T-cell (primary cell): ENCODE data around the gene HIPK2. TPM values are rescaled to one million over a fixed set of nuclear protein-coding genes. Genes with fewer than 3 reads are reported as not detected.

Experiments used
- ATAC-seq, 4 experiments: fragments of 200-7000 bp in 3 of 4; fragments of 150-1000 bp in 1 of 4; cut with Tn5 transposase; replicated peaks in 1 of 4; 1 replicate in 3 of 4; 2 replicates in 1 of 4; pipeline ENCODE4 v1.10.0; 2021; ENCODE audit warnings: moderate library complexity in 3 of 4, mild to moderate bottlenecking in 2 of 4, moderate number of reproducible peaks in 1 of 4
- CTCF ChIA-PET, 2 donors: fragments of 300-600 bp; sonication (Branson Sonifier 250); formaldehyde crosslinking; loops; one replicate each; lab custom pipeline; 2022; ENCODE audit warnings: antibody characterized with exemption in 2 of 2; lab: Charles Lee
- POLR2A ChIA-PET, 2 donors: fragments of 300-600 bp; sonication (Branson Sonifier 250); formaldehyde crosslinking; loops; one replicate each; lab custom pipeline; 2022; ENCODE audit warnings: antibody characterized with exemption in 2 of 2; lab: Charles Lee
- DNase-seq, 35 experiments: peaks; one replicate each; pipeline versions ENCODE4 v3.0.0 to v3.0.0-alpha.2; 2013 to 2023
- H3K27ac ChIP-seq: one replicate; pipeline ENCODE4 v1.5.1; 2013; ENCODE audit warnings: low read length
- H3K27me3 ChIP-seq, 2 experiments: replicated peaks in 1 of 2; 1 replicate in 1 of 2; 2 replicates in 1 of 2; pipeline versions ENCODE4 v1.6.1 to v1.7.0; 2013; ENCODE audit warnings: low read length in 1 of 2, mixed read lengths in 1 of 2; ENCODE audit not compliant: control insufficient read depth in 2 of 2, insufficient read depth in 2 of 2; ENCODE audit errors: extremely low read depth in 1 of 2
- H3K36me3 ChIP-seq, 2 donors: 1 replicate in 1 of 2; 2 replicates in 1 of 2; pipeline versions ENCODE4 v1.6.1 to v1.7.0; 2013; ENCODE audit warnings: low read length in 1 of 2; ENCODE audit not compliant: control insufficient read depth in 2 of 2, insufficient read depth in 1 of 2; ENCODE audit errors: extremely low read depth in 1 of 2
- H3K4me1 ChIP-seq, 2 experiments: 1 replicate in 1 of 2; 2 replicates in 1 of 2; pipeline versions ENCODE4 v1.6.1 to v1.7.0; 2013; ENCODE audit warnings: low read length in 2 of 2, mixed read lengths in 1 of 2; ENCODE audit not compliant: insufficient read depth in 2 of 2, control insufficient read depth in 1 of 2; ENCODE audit errors: extremely low read depth in 1 of 2
- H3K4me3 ChIP-seq, 2 donors: 1 replicate in 1 of 2; 2 replicates in 1 of 2; pipeline versions ENCODE4 v1.5.1 to v1.7.0; 2013; ENCODE audit warnings: mild to moderate bottlenecking in 2 of 2, low read length in 1 of 2, moderate library complexity in 1 of 2; ENCODE audit not compliant: control insufficient read depth in 1 of 2; ENCODE audit errors: extremely low read depth in 1 of 2
- H3K9me3 ChIP-seq: 2 replicates; pipeline ENCODE4 v1.7.0; 2013
- H3K27ac Mint-ChIP-seq, 2 donors: one replicate each; pipeline ENCODE4 v1.8.0; 2020 to 2021; ENCODE audit warnings: mild to moderate bottlenecking in 2 of 2, mixed read lengths in 2 of 2
- H3K27me3 Mint-ChIP-seq, 2 donors: one replicate each; pipeline ENCODE4 v1.8.0; 2021 to 2022; ENCODE audit warnings: mixed read lengths in 2 of 2
- H3K36me3 Mint-ChIP-seq: one replicate; pipeline ENCODE4 v1.8.0; 2021; ENCODE audit warnings: mixed read lengths
- H3K4me1 Mint-ChIP-seq, 3 donors: one replicate each; pipeline ENCODE4 v1.8.0; 2020 to 2022; ENCODE audit warnings: mixed read lengths in 3 of 3, mild to moderate bottlenecking in 1 of 3
- H3K4me3 Mint-ChIP-seq, 3 donors: one replicate each; pipeline ENCODE4 v1.8.0; 2020 to 2022; ENCODE audit warnings: mild to moderate bottlenecking in 3 of 3, mixed read lengths in 3 of 3, moderate library complexity in 3 of 3
- H3K9me3 Mint-ChIP-seq, 3 donors: one replicate each; pipeline ENCODE4 v1.8.0; 2020 to 2022; ENCODE audit warnings: mixed read lengths in 3 of 3
- WGBS: methylation state at CpG from one replicate; pipeline ENCODE4 v1.1.5; 2013; ENCODE audit warnings: missing lambda C conversion rate; ENCODE audit not compliant: insufficient coverage; 5-methylcytosine and 5-hydroxymethylcytosine counted together
- total RNA-seq, 35 experiments: library from RNA in 6 of 35; stranded (reverse) in 6 of 35; fragments of 120-200 nt in 1 of 35; gene quantifications; one replicate each; pipeline versions ENCODE4 v1.2.1 to v1.2.4 and lab custom pipeline; 2013 to 2026

Gene HIPK2
- total RNA-seq, 5 donors from 2014 or later (not counting 1 experiment from before 2014, with no cell fraction given), result 32.7 to 34.5 (median 33.5) TPM

GRCh38 chr7:139548302-139549028 is 229.3 kb downstream of the HIPK2 start:
- no peak overlapping the region for H3K4me3 ChIP-seq
- no peaks in the 10 kb centered on the region for H3K36me3 ChIP-seq
- ATAC-seq, result no peak
- no peak for DNase-seq
- Mint-ChIP-seq H3K4me1 (no peaks in the 10 kb centered on the region), H3K27ac (no peak overlapping the region), H3K9me3 (no peaks in the 10 kb centered on the region), H3K36me3 (no peaks in the 10 kb centered on the region), H3K4me3 (no peak overlapping the region), H3K27me3 (no peaks in the 10 kb centered on the region)
- POLR2A ChIA-PET, result no interaction called here
- H3K4me1 ChIP-seq, result no peaks in the 10 kb centered on the region
- H3K27ac ChIP-seq, result no peak overlapping the region
- CTCF ChIA-PET, result no interaction called here
- H3K27me3 ChIP-seq, result peaks cover 0 to 12% of the 10 kb centered on the region in 2 experiments
- 50% methylated on average over 1 of the region's 5 CpGs for WGBS
- no peaks in the 10 kb centered on the region for H3K9me3 ChIP-seq

GRCh38 chr7:139544645-139545044 is 233.2 kb downstream of the HIPK2 start:
- Histone ChIP-seq H3K27me3 (peaks cover 0 to 21% of the 10 kb centered on the region in 2 experiments), H3K27ac (no peak overlapping the region), H3K36me3 (no peaks in the 10 kb centered on the region), H3K9me3 (no peaks in the 10 kb centered on the region), H3K4me1 (no peaks in the 10 kb centered on the region), H3K4me3 (no peak overlapping the region)
- Mint-ChIP-seq H3K27ac (no peak overlapping the region), H3K9me3 (no peaks in the 10 kb centered on the region), H3K36me3 (no peaks in the 10 kb centered on the region), H3K27me3 (no peaks in the 10 kb centered on the region), H3K4me1 (no peaks in the 10 kb centered on the region), H3K4me3 (no peak overlapping the region)
- no peak for ATAC-seq
- CTCF ChIA-PET, result no interaction called here
- no peak for DNase-seq
- POLR2A ChIA-PET, result no interaction called here
- 76% methylated on average over 4 of the region's 11 CpGs for WGBS

GRCh38 chr7:139543801-139544603 is 233.8 kb downstream of the HIPK2 start:
- 76% methylated on average over 14 of the region's 18 CpGs for WGBS
- POLR2A ChIA-PET, result no interaction called here
- ATAC-seq (no peak), DNase-seq (no peak)
- H3K36me3 ChIP-seq, result no peaks in the 10 kb centered on the region
- H3K9me3 ChIP-seq, result no peaks in the 10 kb centered on the region
- no peak overlapping the region for H3K4me3 ChIP-seq
- H3K27ac Mint-ChIP-seq, result no peak overlapping the region
- no peak overlapping the region for H3K27ac ChIP-seq
- H3K4me1 Mint-ChIP-seq, result no peaks in the 10 kb centered on the region
- no peaks in the 10 kb centered on the region for H3K4me1 ChIP-seq
- CTCF ChIA-PET, result no interaction called here
- peaks cover 0 to 21% of the 10 kb centered on the region in 2 experiments for H3K27me3 ChIP-seq
- no peak overlapping the region for H3K4me3 Mint-ChIP-seq
- no peaks in the 10 kb centered on the region for H3K27me3 Mint-ChIP-seq
- no peaks in the 10 kb centered on the region for H3K36me3 Mint-ChIP-seq
- H3K9me3 Mint-ChIP-seq, result no peaks in the 10 kb centered on the region

- H3K4me3 ChIP-seq, result no peak overlapping the region
- no peaks in the 10 kb centered on the region for H3K4me1 Mint-ChIP-seq
- DNase-seq, result no peak
- H3K27me3 ChIP-seq, result peaks cover 0 to 21% of the 10 kb centered on the region in 2 experiments
- no peak overlapping the region for H3K27ac Mint-ChIP-seq
- ChIA-PET POLR2A (interaction anchor here in 1 of 2 donors (0.7 kb wide), 1 partner anchor 898 kb away, joined by 5 read pairs; no protein-coding TSS in a partner anchor), CTCF (no interaction called here)
- ATAC-seq, result no peak
- no peaks in the 10 kb centered on the region for H3K36me3 ChIP-seq
- H3K9me3 ChIP-seq, result no peaks in the 10 kb centered on the region
- no peaks in the 10 kb centered on the region for H3K27me3 Mint-ChIP-seq
- no peak overlapping the region for H3K27ac ChIP-seq
- H3K4me3 Mint-ChIP-seq, result no peak overlapping the region
- H3K4me1 ChIP-seq, result no peaks in the 10 kb centered on the region
- WGBS, result 87% methylated on average over 24 of the region's 28 CpGs
- H3K9me3 Mint-ChIP-seq, result no peaks in the 10 kb centered on the region
- no peaks in the 10 kb centered on the region for H3K36me3 Mint-ChIP-seq
These were observed 235.3 kb downstream of the HIPK2 start for GRCh38 chr7:139542308-139543151.

GRCh38 chr7:139541600-139542307 is 236.0 kb downstream of the HIPK2 start:
- DNase-seq (no peak), ATAC-seq (no peak)
- H3K9me3 Mint-ChIP-seq, result no peaks in the 10 kb centered on the region
- Histone ChIP-seq H3K36me3 (no peaks in the 10 kb centered on the region), H3K9me3 (no peaks in the 10 kb centered on the region), H3K4me3 (no peak overlapping the region), H3K27ac (no peak overlapping the region), H3K27me3 (peaks cover 0 to 16% of the 10 kb centered on the region in 2 experiments), H3K4me1 (no peaks in the 10 kb centered on the region)
- ChIA-PET CTCF (no interaction called here), POLR2A (no interaction called here)
- no peaks in the 10 kb centered on the region for H3K4me1 Mint-ChIP-seq
- H3K27me3 Mint-ChIP-seq, result no peaks in the 10 kb centered on the region
- no peak overlapping the region for H3K4me3 Mint-ChIP-seq
- H3K27ac Mint-ChIP-seq, result no peak overlapping the region
- 92% methylated on average over 21 of the region's 21 CpGs for WGBS
- no peaks in the 10 kb centered on the region for H3K36me3 Mint-ChIP-seq

GRCh38 chr7:139540203-139540602 is 237.6 kb downstream of the HIPK2 start:
- H3K36me3 Mint-ChIP-seq, result no peaks in the 10 kb centered on the region
- ATAC-seq (no peak), DNase-seq (no peak)
- Histone ChIP-seq H3K27ac (no peak overlapping the region), H3K4me3 (no peak overlapping the region), H3K36me3 (no peaks in the 10 kb centered on the region), H3K9me3 (no peaks in the 10 kb centered on the region), H3K4me1 (no peaks in the 10 kb centered on the region), H3K27me3 (peaks cover 0 to 21% of the 10 kb centered on the region in 2 experiments)
- POLR2A ChIA-PET, result no interaction called here
- no peak overlapping the region for H3K27ac Mint-ChIP-seq
- peaks cover 0 to 2% of the 10 kb centered on the region in 2 donors for H3K27me3 Mint-ChIP-seq
- CTCF ChIA-PET, result no interaction called here
- no peaks in the 10 kb centered on the region for H3K4me1 Mint-ChIP-seq
- 78% methylated on average over 12 of the region's 12 CpGs for WGBS
- H3K4me3 Mint-ChIP-seq, result no peak overlapping the region
- no peaks in the 10 kb centered on the region for H3K9me3 Mint-ChIP-seq
